ENCODE data around the gene BANK1. TPM values are rescaled to one million over a fixed set of nuclear protein-coding genes. Genes with fewer than 3 reads are reported as not detected.

The BANK1 gene
- total and polyA plus RNA-seq, 2 donors (not counting 1 experiment from before 2014, with no cell fraction given), result 353 to 354 TPM

DNA sequence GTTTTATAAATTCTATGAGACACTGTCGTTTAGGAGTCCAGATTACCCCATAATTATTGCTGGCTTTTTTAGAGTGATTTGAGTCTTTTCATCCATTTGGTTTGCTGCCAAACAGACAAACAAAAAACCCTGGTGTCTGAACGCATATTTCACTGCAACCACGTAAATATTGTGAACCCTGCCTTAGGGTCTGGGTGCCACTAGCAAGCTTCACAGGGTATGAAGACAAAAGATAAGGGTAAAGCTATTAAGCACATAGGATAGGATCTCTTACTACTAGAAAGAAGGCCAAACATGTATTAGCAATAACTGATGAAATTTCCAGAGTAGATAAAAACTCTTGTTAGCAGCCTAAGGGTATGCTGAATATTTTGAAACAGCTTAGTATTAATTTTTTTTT is 143.3 kb downstream of the BANK1 start:
- H3K36me3 ChIP-seq (replicated peaks in 1 of 2; ENCODE audit: control extremely low read depth in 1 of 2, control insufficient read depth in 1 of 2, extremely low read depth in 1 of 2, insufficient read depth in 2 of 2, low read length in 1 of 2), result peaks cover 24 to 73% of the 10 kb centered on the region in 2 experiments
- no peak overlapping the region for H3K4me3 ChIP-seq (ENCODE audit: control extremely low read depth in 1 of 5, extremely low read depth in 1 of 5, insufficient read depth in 1 of 5, low read depth in 2 of 5, low read length in 4 of 5)
- no peak overlapping the region for H3K9ac ChIP-seq (ENCODE audit: low read length)
- Mint-ChIP-seq H3K9me3 (ENCODE audit: insufficient read depth) (peaks cover 2% of the 10 kb centered on the region), H3K27ac (peak overlapping the region; percentile 75), H3K4me1 (peaks cover 31% of the 10 kb centered on the region), H3K27me3 (no peaks in the 10 kb centered on the region), H3K4me3 (no peak overlapping the region)
- DNase-seq, result no peak
- H3K4me2 ChIP-seq (replicated peaks; ENCODE audit: low read depth, low read length, poor library complexity, severe bottlenecking), result no peak overlapping the region
- H4K20me1 ChIP-seq (ENCODE audit: control insufficient read depth, insufficient read depth, low read length, poor library complexity, severe bottlenecking), result no peaks in the 10 kb centered on the region
- no peak for ATAC-seq (ENCODE audit: low read depth)
- whole genome bisulfite sequencing (ENCODE audit: insufficient coverage), result no CpG with 5 or more reads among the region's 3 CpGs
- H3K4me1 ChIP-seq (ENCODE audit: control insufficient read depth in 2 of 2, insufficient read depth in 2 of 2, low read length in 2 of 2), result no peaks in the 10 kb centered on the region
- H3K27me3 ChIP-seq (replicated peaks in 1 of 4; ENCODE audit: control extremely low read depth in 1 of 4, control insufficient read depth in 3 of 4, insufficient read depth in 4 of 4, low read length in 3 of 4), result no peaks in the 10 kb centered on the region
- peaks cover 0 to 5% (median 0%) of the 10 kb centered on the region in 3 donors for H3K9me3 ChIP-seq (ENCODE audit: control extremely low read depth in 1 of 3, control insufficient read depth in 2 of 3, insufficient read depth in 1 of 3, low read length in 2 of 3)
- intact Hi-C loops (cut with micrococcal nuclease), result loop anchor here (2.0 to 5.0 kb wide), 3 partner anchors 13 to 37 kb away; no protein-coding TSS in a partner anchor
- H3K27ac ChIP-seq (ENCODE audit: low read length in 2 of 2), result peak overlapping the region in 1 of 2 donors; percentile 37
- POLR2A ChIA-PET, result no interaction called here
- peaks cover 33% of the 10 kb centered on the region for H3K79me2 ChIP-seq (ENCODE audit: control insufficient read depth, insufficient read depth, low read length)
- no peak overlapping the region for H2AFZ ChIP-seq (ENCODE audit: insufficient read depth, low read depth, low read length, poor library complexity, severe bottlenecking)
- TF ChIP-seq, protein P1, sequence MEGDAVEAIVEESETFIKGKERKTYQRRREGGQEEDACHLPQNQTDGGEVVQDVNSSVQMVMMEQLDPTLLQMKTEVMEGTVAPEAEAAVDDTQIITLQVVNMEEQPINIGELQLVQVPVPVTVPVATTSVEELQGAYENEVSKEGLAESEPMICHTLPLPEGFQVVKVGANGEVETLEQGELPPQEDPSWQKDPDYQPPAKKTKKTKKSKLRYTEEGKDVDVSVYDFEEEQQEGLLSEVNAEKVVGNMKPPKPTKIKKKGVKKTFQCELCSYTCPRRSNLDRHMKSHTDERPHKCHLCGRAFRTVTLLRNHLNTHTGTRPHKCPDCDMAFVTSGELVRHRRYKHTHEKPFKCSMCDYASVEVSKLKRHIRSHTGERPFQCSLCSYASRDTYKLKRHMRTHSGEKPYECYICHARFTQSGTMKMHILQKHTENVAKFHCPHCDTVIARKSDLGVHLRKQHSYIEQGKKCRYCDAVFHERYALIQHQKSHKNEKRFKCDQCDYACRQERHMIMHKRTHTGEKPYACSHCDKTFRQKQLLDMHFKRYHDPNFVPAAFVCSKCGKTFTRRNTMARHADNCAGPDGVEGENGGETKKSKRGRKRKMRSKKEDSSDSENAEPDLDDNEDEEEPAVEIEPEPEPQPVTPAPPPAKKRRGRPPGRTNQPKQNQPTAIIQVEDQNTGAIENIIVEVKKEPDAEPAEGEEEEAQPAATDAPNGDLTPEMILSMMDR (IDR thresholded peaks at IDR 0.05), result no peak
- no peak for TF ChIP-seq EZH2 (IDR thresholded peaks at IDR 0.05; ENCODE audit: borderline replicate concordance, insufficient read depth, low read depth, low read length, poor library complexity, severe bottlenecking)
- CTCF ChIA-PET, result no interaction called here

DNA sequence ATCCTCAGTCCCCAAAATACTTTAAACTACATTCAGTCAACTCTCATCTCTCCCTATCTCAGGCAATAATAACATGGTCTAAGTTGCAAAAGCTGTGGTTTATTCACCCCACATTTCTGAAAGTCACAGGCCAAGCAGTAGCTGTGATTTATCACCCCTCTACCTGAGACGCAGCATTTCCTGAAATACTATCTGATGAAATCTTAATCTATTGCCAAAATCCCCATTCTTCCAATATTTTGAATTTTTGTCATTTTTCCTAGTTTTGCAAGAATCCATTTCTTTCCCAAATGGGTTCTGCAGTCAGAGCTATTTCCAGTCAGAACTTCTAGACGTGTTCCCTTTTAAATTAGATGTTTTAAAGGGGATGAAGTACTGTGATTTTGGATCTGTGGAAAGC is 148.3 kb downstream of the BANK1 start:
- H3K4me1 Mint-ChIP-seq, result peaks cover 41% of the 10 kb centered on the region
- no peak overlapping the region for H3K4me2 ChIP-seq (replicated peaks; ENCODE audit: low read depth, low read length, poor library complexity, severe bottlenecking)
- 83% methylated on average over 1 of the region's 2 CpGs for WGBS (ENCODE audit: insufficient coverage)
- no peaks in the 10 kb centered on the region for H3K27me3 ChIP-seq (replicated peaks in 1 of 4; ENCODE audit: control extremely low read depth in 1 of 4, control insufficient read depth in 3 of 4, insufficient read depth in 4 of 4, low read length in 3 of 4)
- no peak overlapping the region for H3K4me3 ChIP-seq (ENCODE audit: control extremely low read depth in 1 of 5, extremely low read depth in 1 of 5, insufficient read depth in 1 of 5, low read depth in 2 of 5, low read length in 4 of 5)
- H3K27ac ChIP-seq (ENCODE audit: low read length in 2 of 2), result peak overlapping the region in 1 of 2 donors; percentile 32
- POLR2A ChIA-PET, result interaction anchor here (0.9 to 1.0 kb wide), 2 partner anchors 31 to 125 kb away, joined by 3 read pairs; no protein-coding TSS in a partner anchor
- H3K27me3 Mint-ChIP-seq, result no peaks in the 10 kb centered on the region
- H3K4me3 Mint-ChIP-seq, result no peak overlapping the region
- peaks cover 3% of the 10 kb centered on the region in 2 donors for H3K4me1 ChIP-seq (ENCODE audit: control insufficient read depth in 2 of 2, insufficient read depth in 2 of 2, low read length in 2 of 2)
- CTCF ChIA-PET, result interaction anchor here (0.7 kb wide), 1 partner anchor 296 kb away, joined by 3 read pairs; no protein-coding TSS in a partner anchor
- no peak for ATAC-seq (ENCODE audit: low read depth)
- no peak overlapping the region for H3K9ac ChIP-seq (ENCODE audit: low read length)
- H3K27ac Mint-ChIP-seq, result peak overlapping the region; percentile 26
- H3K9me3 Mint-ChIP-seq (ENCODE audit: insufficient read depth), result peaks cover 2% of the 10 kb centered on the region
- H3K36me3 ChIP-seq (replicated peaks in 1 of 2; ENCODE audit: control extremely low read depth in 1 of 2, control insufficient read depth in 1 of 2, extremely low read depth in 1 of 2, insufficient read depth in 2 of 2, low read length in 1 of 2), result peaks cover 41 to 83% of the 10 kb centered on the region in 2 experiments
- peaks cover 8% of the 10 kb centered on the region for H4K20me1 ChIP-seq (ENCODE audit: control insufficient read depth, insufficient read depth, low read length, poor library complexity, severe bottlenecking)
- peaks cover 50% of the 10 kb centered on the region for H3K79me2 ChIP-seq (ENCODE audit: control insufficient read depth, insufficient read depth, low read length)
- peaks cover 0 to 5% (median 0%) of the 10 kb centered on the region in 3 donors for H3K9me3 ChIP-seq (ENCODE audit: control extremely low read depth in 1 of 3, control insufficient read depth in 2 of 3, insufficient read depth in 1 of 3, low read length in 2 of 3)
- no peak overlapping the region for H2AFZ ChIP-seq (ENCODE audit: insufficient read depth, low read depth, low read length, poor library complexity, severe bottlenecking)
- no peak for TF ChIP-seq EZH2 (IDR thresholded peaks at IDR 0.05; ENCODE audit: borderline replicate concordance, insufficient read depth, low read depth, low read length, poor library complexity, severe bottlenecking)
- TF ChIP-seq, protein P1 (IDR thresholded peaks at IDR 0.05), result no peak
- no peak for DNase-seq
- intact Hi-C loops (cut with micrococcal nuclease), result no loop called here

Measured in B cell (primary cell).